HG03439 (cell line): Measurements from ENCODE around the gene NINJ1.

ENCODE experiments used
- ATAC-seq: cut with Tn5 transposase; IDR thresholded peaks from one replicate; pipeline ENCODE4 v1.9.1; 2021; ENCODE audit warnings: mild to moderate bottlenecking, moderate library complexity; ENCODE audit not compliant: unreplicated experiment

The NINJ1 gene, protein sequence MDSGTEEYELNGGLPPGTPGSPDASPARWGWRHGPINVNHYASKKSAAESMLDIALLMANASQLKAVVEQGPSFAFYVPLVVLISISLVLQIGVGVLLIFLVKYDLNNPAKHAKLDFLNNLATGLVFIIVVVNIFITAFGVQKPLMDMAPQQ

DNA sequence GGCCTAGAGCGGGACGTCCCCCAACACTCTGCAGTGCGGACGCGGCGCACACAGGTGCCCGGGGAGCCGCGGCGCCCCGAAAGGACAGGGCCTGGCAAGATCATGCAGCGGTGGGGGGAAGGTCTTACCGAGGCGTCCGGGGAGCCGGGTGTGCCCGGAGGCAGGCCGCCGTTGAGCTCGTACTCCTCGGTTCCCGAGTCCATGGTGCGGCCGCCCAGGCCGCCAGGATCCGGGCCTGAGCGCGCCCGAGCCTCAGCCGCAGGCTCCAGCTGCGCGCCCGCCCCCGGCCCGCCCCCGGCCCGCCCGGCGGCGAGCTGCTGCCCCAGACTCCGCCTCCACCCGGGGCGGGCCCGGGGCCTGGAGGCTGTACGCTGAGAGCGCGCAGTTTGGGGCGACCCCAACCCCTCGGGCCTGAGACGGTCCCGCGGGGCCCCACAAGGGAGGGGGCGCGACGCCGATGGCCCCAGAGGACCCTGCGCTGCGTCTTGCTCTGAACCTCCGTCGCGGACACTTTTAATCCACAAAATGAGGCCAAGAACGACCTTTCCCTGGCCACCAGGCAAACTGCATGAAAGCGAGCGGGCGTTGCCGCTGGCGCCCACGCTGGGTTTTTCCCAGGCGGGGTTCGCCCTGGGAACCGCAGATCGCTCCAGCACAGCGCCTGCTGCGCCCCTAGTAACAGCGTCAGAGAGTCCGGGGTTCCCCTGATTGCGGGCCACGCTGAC, at the start of gene NINJ1:
Gene NINJ1, minus strand, starts transcription at position 237 of the 725 bp plus-strand sequence. Its CDS starts 34 bp downstream, at position 203.
- peak; percentile 69 for ATAC-seq

DNA sequence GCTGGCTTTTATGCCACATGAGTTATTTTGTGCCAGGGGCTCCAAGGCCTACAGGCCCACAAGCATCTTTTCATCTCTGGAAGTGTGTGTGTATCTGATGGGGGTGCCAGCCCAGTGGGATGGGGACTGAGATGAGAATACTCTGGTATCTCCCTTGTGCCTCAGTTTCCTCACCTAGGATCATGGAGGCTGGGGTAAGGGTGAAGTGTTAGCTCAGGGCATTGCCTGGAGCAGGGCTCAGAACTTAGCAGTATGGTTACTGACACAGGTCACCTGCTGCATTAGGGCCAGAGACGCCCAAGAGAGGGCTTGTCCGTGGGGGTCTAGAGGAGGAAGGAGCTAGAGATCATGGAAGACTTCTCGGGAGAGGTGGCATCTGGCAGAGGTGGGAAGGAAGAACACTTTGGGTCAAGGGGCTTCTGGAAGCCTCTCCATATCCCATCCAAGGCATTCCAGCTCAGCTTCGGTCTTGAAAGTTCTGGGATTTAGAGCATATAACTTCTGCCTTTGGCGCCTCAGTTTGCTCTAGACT, 49.1 kb upstream of the NINJ1 start:
- ATAC-seq, result no peak

DNA sequence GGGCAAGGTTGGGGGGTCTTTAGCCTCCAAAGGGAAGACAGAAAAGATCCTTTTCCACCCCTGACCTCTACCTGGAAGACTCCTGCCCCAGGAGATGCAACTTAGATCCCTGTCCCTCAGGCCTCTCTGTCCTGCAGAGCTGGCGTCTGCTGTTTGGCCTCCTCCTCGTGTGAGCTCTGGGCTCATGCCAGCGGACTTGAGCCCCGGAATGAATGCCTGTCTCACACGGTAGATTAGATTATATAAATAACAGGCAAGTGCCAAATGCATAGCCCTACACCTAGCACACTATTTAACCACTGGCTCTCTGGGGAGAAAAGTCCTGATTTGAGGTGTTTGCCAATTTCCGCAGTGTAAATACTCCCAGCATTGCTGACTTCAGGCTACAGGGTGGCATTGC, 48.5 kb upstream of the NINJ1 start:
- no peak for ATAC-seq

DNA sequence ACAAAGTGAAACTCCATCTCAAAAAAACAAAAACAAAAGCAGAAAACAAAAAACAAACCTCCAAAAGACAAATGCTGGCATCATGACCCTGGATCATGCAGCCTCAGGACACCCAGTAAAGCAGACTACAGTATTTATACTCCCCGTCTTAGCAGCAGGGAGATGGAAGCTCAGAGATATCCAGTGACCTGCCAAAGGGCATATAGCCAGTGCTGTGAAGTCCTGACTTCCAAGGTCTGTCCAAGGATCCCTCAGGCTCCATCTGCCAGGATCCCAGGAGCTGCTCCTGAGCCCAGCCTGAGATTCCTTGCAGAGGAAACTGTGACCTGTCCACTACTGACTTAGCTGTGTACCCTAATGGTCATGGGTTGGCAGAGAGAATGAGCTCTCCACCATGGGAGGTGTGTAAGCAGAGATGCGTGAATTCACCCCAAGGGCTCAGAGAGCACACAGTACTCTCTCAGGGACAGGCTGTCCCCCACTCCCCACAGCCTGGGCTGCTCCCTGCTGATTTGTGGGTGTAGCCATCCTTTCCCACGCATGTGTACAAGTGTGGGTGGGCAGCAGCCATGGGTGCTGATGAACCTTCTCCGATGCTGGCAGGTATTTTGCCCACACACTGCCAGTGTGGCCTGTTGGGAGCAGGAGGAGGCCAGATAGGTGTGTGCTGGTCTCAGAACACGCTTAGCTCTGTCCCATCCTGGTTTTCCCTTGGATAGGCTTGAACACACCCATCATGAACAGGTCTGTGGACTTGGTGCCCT, 47.8 kb upstream of the NINJ1 start:
- no peak for ATAC-seq

DNA sequence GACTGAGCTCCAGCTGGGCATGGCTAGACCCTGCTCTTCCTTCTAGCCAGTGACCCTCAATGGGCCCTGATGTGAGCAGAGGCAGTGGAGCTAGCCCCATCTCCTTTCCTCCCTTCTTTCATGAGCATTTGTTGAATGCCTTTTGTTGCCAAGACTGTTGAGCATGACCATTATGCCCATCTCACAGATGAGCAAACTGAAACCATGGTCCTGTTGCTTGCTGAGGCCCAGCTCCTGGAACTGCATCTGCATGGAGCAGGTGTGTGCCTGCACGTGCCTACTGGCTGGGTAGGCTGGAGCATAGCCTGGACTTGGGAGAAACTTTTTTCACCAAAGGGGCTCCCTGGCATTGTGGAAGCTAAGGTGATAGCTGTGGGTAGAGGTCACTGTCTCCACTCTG, 46.9 kb upstream of the NINJ1 start:
- ATAC-seq, result no peak

DNA sequence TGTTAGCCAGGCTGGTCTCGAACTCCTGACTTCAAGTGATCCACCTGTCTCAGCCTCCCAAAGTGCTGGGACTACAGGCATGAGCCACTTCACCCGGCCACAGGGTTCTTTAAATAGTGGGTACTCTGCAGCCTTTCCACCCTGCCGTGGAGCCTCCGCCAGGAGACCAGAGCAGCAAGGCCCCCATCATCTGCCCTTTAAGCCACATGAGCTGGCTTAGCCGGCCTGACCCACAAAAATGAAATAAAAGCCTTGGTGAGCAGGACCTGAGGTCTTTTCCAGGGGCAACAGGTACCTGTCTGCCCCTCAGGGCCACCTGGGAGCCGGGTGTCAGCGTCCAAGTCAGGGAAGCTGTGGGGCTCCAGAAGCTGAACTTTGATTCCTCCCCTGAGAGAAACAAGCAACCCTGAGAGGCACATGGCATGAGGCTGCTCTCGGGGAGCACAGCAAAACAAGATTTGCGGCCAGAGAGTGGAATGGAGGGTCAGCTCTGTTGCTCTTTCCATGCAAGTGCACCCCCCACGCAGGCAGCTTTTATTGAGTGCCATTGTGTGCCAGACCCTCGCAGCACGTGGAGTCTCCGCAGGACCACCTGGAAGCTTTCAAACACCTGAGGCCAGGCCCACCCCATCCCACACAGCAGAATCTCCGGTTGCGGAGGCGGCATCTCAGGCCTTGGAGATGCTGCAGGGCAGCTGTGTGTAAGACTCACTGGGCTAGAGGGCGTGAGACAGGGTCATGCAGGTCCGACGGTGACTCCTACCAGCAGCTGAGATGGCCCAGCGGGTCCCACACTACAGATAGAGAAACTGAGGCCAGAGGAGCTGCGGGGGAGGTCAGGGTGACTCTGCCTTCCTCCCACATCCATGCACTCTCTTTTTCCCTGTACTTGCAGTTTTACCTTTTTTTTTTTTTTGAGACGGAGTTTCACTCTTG, 45.1 kb upstream of the NINJ1 start:
- no peak for ATAC-seq

DNA sequence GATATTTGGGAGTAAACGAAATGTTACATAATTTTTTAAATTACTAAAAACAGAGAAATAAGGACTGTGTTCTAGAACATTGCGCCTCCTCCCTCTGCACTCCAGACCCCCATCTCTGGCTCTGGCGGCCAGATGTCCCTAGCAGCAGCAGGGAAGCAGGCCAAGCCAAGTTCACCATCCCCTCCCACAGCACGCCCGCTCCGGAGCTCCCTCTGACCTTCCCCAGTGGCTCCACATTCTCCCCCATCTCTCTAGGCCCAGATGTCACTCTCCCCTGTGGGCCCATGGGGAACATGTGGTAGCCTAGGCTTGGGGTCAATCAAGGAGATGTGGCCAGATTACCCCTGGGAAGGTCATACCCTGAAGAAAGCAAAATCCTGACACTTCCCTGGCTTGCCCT, 43.6 kb upstream of the NINJ1 start:
- no peak for ATAC-seq

DNA sequence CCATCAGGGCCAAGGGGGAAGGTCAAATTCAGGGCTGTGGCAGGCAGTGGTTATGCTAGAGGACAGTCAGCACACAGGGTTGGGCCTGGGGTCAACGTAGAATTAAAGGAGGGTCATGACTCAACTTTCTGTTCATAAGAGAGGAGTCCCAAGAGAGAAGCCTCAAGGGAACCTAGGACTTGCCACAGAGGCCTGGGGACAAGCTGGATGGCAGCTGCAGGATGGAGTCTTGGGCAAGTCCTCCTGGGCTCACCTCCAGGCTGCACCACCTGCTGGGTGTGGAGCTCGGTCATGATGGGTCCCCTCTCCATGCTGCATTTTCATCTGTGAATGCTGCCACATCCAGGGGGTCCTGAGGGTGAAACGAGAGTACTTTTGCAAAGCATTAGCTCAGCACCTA, 40.9 kb upstream of the NINJ1 start:
- no peak for ATAC-seq

DNA sequence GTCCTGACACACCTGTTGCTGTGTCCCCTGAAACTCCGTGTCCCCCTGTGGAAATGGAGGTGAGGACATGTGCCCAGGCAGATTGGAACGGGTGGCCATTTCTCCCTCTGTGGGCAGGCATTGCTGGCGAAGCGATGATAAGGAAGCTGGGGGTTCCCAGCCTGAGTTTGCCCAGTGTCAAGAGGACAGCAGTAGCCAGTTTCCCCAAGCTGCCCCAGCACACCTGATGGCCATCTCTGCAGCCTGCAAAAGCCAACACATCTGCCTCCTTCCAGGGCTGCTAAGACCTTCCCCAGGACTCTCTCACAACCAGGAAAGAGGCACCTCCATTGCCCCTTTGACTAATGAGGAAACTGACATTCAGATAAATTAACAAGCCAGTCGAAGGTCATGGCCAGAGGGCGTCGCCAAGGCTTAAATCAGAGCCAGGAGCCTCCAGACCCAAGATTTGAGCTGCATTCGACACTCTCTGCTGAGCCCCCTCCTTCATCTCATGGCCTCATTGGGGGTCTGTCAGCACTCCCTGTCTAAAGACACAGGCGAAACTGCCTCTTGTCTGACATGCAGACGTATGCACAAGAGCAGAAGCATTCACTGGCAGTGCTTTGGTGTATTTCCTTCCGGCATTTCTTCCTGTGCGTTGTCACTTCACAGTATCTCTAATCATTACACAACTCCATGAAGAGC, 39.5 kb upstream of the NINJ1 start:
- ATAC-seq, result no peak

DNA sequence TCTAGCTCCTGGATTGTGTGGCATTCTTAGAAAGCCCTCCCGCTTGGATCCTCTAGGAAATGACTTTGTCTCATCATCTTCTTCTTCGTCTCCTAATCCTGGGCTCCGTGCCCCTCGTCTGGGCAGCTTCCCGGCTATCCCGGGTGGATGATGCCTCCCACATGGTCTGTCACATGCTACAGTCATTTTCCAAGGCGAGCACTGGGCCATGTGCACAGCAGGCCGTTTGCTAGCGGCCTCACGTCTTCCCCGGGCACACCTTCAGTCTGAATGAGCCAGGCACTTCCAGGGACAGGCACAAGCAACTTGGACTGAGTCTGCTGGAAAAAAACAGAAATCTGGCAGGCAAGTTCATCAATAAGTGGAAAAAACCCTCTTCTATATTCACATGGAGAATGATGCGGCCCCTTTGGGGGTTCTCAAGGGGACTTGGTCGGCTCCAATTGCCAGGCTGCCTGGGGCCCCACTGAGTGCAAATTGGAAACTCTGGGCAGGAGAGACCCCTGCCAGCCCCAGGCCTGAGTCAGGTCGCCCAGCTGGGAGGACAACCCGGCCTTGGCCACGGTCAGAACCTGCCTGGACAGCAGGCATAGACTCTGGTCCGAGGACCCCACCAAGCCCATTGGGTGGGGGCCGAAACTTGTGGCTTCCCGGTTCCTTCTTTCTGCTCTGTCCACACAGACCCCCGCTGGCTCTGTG, 38.8 kb upstream of the NINJ1 start:
- no peak for ATAC-seq

DNA sequence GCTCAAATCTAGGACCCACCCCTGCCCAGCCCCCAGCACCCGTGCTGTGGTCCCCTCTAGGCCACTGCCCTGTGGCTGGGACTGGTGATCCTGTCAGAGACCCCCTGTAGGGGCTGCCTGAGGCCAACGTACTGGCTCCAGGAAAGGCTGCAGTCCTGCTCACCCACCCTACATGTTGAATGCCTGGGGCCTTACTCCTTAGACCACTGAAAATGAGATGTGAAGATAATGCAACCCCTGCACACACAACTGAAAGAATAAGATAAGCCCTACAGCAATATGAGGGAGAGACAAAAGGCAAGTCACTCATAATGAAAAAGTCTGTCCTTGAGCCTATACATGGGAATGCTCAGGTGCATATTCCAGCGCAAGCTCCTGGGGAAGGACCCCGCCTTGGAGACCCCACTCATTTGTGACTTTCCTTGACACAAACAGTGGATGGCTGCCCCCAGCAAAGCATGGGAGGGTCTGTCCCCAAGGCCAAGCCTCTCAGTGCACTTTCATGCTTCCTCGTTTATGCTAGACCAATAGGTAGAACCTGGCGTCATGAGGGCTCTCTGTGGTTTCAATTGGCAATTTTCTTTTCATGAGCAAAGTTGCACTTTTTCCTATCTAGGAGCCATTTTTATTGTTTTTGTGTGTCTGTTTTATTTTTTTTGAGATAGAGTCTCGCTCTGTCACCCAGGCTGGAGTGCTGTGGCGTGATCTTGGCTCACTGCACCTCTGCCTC, 37.4 kb upstream of the NINJ1 start:
- no peak for ATAC-seq

DNA sequence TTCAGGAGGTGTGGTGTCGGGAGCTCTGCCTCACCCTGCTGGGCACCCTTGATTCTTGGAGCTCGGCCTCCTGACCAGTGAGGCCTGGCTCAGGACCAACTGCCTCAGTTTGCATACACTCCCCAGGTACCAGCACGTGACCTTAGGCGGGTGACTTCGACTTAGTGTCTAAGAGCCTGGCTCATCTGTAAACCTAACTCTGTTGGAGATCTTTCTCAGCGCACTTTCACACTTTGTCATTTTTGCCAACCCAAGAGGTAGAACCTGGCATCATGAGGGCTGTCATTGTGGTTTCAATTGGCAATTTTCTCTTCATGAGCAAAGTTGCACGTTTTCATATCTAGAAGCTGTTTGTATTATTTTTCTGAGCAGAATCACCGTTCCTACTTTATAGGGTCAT, 36.5 kb upstream of the NINJ1 start:
- ATAC-seq, result no peak

DNA sequence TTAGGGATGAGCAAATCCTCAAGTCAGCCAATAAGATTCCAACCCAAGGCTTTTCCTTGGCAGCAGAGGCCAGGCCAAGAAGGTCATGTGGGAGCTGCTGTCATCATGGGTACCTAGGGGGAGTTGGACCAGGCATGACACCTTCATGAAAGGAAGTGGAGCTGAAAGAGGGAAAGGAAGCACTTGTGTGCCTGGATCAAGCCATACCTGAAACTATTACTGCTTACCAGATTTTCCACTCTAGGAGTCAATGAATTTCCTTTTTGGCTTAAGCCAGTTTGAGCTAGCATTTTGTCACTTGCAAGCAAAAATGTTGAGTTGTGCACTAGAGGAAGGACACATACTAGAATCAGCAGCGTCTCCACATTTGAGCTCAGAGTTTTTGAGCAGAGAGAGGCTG, 35.4 kb upstream of the NINJ1 start:
- no peak for ATAC-seq

DNA sequence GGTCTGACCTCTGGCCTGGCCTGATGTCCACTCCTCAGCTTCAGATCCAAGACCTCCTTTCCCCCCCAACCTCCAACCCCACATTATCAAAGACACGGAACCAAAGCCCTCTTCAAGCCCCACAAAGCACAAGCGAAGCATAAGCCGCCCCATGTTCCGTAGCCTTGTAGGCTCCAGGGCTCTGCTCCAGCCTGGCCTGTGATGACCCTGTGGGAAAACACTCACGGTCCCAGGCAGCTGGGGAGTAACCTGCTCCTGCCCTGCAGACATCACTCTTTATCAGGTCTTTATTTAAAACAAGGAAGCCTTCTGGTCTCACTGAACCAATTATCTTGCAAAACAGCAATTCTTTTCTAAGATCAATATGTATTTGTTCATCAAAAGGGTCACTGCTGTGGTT, 34.5 kb upstream of the NINJ1 start:
- ATAC-seq, result no peak

DNA sequence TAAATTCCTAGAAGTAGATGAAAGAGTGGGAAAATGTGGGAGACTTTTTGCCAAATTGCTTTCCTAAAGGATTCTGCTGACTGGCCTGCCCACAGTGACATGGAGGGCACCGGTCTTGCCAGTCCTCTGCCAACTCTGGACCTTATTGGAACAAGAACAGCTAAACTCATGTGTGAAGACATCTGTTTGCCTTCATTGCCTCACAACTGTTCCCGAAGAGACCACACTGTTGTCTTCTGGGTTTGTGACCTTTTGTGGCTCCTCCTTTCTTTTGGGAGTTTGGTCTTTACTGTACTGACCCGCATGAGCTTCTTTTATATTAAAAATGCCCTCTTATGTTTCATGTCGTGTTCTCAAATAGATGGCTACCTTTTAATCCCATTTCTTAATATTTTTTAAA, 33.8 kb upstream of the NINJ1 start:
- ATAC-seq, result no peak

DNA sequence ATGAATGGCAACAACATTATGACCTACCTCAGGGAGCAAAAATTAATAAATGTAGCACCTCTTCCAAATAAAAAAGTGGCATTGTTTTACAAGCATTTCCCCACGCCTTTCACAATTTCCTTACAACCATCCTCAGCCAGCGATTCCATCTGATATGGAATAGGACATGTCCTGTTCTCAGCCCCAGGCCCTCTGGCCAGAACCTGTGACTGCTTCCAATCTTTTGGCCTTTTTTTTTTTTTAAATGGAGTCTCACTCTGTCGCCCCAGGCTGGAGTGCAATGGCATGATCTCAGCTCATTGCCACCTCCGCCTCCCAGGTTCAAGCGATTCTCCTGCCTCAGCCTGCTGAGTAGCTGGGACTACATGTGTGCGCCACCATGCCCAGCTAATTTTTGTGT, 33.1 kb upstream of the NINJ1 start:
- ATAC-seq, result no peak

DNA sequence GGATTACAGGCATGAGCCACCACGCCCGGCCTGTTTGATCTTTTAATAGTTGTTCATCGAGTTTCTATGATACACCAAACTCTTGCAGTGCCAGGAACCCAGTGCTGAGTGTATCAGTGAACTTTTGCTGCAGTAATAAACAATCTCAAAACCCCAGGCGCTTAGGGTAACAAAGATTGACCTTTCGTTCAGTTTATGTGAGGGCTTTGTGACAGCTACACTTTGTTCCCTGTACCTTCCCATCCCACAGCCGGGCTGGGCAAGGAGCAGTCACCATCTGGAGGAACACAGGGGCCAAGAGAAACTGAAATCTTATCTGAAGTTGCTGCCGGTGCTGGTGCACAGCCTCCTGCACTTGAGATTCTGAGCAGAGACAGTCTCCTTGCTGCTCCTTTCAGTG, 32.6 kb upstream of the NINJ1 start:
- no peak for ATAC-seq

DNA sequence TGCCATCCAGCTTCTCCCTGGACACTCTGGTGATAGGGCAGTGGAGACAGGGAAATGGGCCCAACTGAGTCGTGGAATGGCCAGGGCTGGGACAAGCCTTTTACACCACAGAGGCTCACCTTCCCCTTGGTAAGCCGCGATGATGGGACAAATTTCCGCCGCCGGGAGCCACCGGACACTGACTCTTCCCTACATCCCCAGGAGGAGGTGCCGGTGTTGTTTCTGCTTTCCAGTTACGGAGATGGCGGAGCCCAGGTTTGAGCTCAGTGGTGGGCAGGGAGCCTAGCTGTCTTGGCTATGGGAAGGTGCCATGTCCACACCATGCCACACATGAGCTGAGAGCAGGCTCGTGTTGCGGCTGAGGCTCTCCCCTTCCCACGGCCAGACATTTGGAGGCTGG, 30.0 kb upstream of the NINJ1 start:
- no peak for ATAC-seq
